ENCODE measurements around the gene ZC3H4. TPM values are rescaled to one million over a fixed set of nuclear protein-coding genes. Genes with fewer than 3 reads are reported as not detected.

Gene ZC3H4
- total and polyA plus RNA-seq, 10 of the 15 experiments (the other 5 are each of a cell fraction or from before 2014, with no cell fraction given), result 5.1 to 86.3 (median 15.5) TPM

- no peak overlapping the region for H3K9ac ChIP-seq (ENCODE audit: control insufficient read depth, insufficient read depth, low read length)
- no peak overlapping the region for H2AFZ ChIP-seq (ENCODE audit: control insufficient read depth, low read depth, low read length)
- H4K20me1 ChIP-seq (ENCODE audit: control insufficient read depth, insufficient read depth), result no peaks in the 10 kb centered on the region
- CTCF ChIA-PET, result interaction anchor here (0.6 to 1.9 kb wide), 5 partner anchors 17 to 145 kb away, joined by 3 to 4 read pairs (median 4); no protein-coding TSS in a partner anchor
- TF ChIP-seq CBX5 (IDR thresholded peaks at IDR 0.05; ENCODE audit: low read depth) (no peak), BMI1 (IDR thresholded peaks at IDR 0.05; ENCODE audit: borderline replicate concordance) (no peak), CBFB (IDR thresholded peaks at IDR 0.05; ENCODE audit: low read depth) (no peak), SP1 (IDR thresholded peaks at IDR 0.05; ENCODE audit: low read depth, low read length) (no peak), STAT3 (IDR thresholded peaks at IDR 0.05; ENCODE audit: low read depth, low read length) (no peak), IKZF2 (IDR thresholded peaks at IDR 0.05) (no peak), ZBTB4 (CRISPR knock-in tag; IDR thresholded peaks at IDR 0.05) (no peak), PML (IDR thresholded peaks at IDR 0.05; ENCODE audit: low read length) (no peak), ZBED1 (IDR thresholded peaks at IDR 0.05; ENCODE audit: borderline replicate concordance) (no peak), ZNF274 (IDR thresholded peaks at IDR 0.05; ENCODE audit: insufficient read depth, insufficient read length) (no peak), STAT1 (conservative IDR thresholded peaks at IDR 0.05) (no peak), FOXM1 (IDR thresholded peaks at IDR 0.05; ENCODE audit: low read depth, low read length) (no peak), RFX5 (IDR thresholded peaks at IDR 0.05; ENCODE audit: low read depth, low read length) (no peak), ASH2L (IDR thresholded peaks at IDR 0.05; ENCODE audit: borderline replicate concordance, low read depth) (no peak), USF2 (IDR thresholded peaks at IDR 0.05; ENCODE audit: borderline replicate concordance, low read depth, low read length) (no peak), MTA2 (IDR thresholded peaks at IDR 0.05; ENCODE audit: low read depth) (no peak)
- ATAC-seq (no peak), FAIRE-seq (no peak), DNase-seq (ENCODE audit: low read depth, low spot score) (no peak)
- intact Hi-C loops (cut with micrococcal nuclease; ENCODE audit: unreplicated experiment) (no loop called here), in situ Hi-C loops (cut with MboI) (no loop called here)
- no peak overlapping the region for H3K27ac ChIP-seq (ENCODE audit: control insufficient read depth, insufficient read depth)
- no TSS peak for BruUV-seq (replicated peaks)
- peaks cover 0 to 9% of the 10 kb centered on the region in 2 experiments; a peak in 2 of 4 replicates for H3K36me3 ChIP-seq (ENCODE audit: control insufficient read depth in 2 of 2, insufficient read depth in 2 of 2, low read length in 1 of 2)
- peaks cover 81% of the 10 kb centered on the region for H3K79me2 ChIP-seq (ENCODE audit: control insufficient read depth, insufficient read depth, low read length)
- H3K4me1 ChIP-seq (ENCODE audit: control insufficient read depth, insufficient read depth, low read length), result peaks cover 4% of the 10 kb centered on the region; the same call in 1 of the 2 replicates
- no peaks in the 10 kb centered on the region for H3K9me3 ChIP-seq (replicated peaks; ENCODE audit: control insufficient read depth, insufficient read depth, low read length)
- SMC1A ChIA-PET (ENCODE audit: uncharacterized antibody, unreplicated experiment), result interaction anchor here (0.9 to 3.5 kb wide), 4 partner anchors 10 to 21 kb away, joined by 3 to 18 read pairs (median 5); partner anchors contain the start of gene ZC3H4
- no peak overlapping the region for H3K4me2 ChIP-seq (ENCODE audit: control insufficient read depth, insufficient read depth)
- H3K4me3 ChIP-seq, result no peak overlapping the region
- 59% methylated on average over 9 of the region's 9 CpGs for WGBS (ENCODE audit: insufficient coverage, insufficient replicate concordance, low lambda C conversion rate, missing lambda C conversion rate)
- RAD21 ChIA-PET (ENCODE audit: unreplicated experiment), result interaction anchor here (1.0 to 1.1 kb wide), 2 partner anchors 11 to 29 kb away, joined by 3 to 7 read pairs; partner anchors contain the start of gene ZC3H4
- POLR2A ChIA-PET, result interaction anchor here (0.6 to 1.1 kb wide), 4 partner anchors 11 to 103 kb away, joined by 3 to 7 read pairs (median 4); partner anchors contain the start of gene ZC3H4
- no peaks in the 10 kb centered on the region for H3K27me3 ChIP-seq (replicated peaks in 1 of 2; ENCODE audit: control insufficient read depth in 2 of 2, insufficient read depth in 2 of 2, low read length in 1 of 2)
Measured at GRCh38 chr19:47102346-47103060, 11.1 kb downstream of the ZC3H4 start.

Data from GM12878 (cell line).